Activated CD8-positive, alpha-beta memory T cell treated with anti-CD3 and anti-CD28 coated beads for 24 hours (primary cell): ENCODE measurements around the gene S100B.

Experiments used
- DNase-seq: peaks from one replicate; pipeline ENCODE4 v3.0.0-alpha.2; 2020

S100B gene

DNA sequence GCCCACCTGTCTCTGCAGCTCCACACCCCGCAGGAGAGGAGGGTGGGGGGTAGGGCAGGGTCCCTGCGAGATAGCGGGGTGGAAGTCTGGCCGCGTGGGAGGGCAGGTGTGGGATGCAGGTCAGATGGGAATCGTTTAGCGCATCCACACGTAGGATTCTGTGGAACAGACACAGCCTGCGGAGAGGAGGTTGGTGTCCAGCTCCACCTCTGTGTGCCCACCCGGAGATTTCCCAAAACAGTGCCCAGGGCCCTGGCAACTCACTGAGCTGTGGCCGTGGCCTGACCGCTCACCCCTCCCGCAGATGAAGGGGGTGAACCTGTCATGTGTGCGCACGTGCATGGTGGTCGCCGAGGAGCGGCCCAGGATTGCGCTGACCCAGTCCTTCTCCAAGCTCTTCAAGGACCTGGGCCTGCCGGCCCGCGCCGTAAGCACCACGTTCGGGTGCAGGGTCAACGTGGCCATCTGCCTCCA lies 46.9 kb downstream of the S100B start:
- DNase-seq: no peak

DNA sequence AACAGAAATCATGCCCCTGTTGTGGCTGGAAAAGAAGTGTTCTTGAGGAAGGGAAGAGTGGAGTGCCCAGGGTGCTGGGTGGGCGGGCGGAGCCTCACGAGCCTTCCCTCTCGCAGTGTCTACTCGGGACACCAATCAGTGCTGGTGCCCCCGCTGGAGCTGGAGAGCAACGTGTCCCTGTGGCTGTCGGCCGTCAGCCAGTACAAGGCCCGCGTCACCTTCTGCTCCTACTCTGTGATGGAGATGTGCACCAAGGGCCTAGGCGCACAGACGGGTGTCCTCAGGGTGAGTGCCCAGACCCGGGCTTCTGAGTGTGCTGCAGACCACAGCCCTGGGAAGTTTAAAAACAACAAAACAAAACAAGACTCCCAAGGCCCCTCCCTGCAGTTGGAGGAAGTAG lies 47.4 kb downstream of the S100B start:
- DNase-seq: no peak

DNA sequence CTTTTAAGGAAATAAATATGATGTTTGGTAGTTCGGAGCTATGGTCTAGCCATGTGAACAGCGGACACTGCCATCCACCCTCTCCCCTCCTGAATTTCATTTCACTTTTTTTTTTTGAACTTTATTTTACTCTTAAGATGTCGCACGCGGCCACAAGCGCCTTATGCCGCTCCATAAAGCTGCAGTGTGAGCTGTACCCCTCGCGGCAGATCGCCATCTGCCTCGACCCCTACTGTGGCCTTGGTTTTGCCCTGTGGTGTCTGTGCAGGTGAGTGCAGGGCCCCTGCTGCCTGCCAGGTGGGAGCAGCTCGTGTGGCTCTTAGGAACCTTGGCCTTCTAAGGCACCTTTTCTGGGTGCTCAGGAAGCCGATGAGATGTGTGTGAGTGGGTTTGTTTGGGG lies 48.1 kb downstream of the S100B start:
- no peak for DNase-seq

DNA sequence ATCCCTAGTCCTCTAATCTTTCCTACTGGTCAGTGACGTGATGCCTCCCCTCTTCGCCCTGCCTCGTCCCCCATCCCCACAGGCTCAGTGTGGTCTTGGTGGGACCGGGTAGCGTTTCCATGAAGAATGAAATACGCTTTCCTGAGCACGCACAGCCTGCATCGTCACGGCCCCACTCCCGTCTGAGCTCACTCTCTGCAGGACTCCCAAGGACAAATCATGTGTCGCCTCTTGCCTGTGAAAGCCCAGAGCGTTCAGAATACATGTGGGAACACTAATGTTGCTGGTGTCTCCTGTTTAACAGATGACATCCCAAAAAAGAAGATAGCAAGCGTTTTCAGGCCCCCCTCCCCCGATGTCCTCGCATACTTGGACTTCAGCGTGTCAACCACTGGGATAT lies 49.2 kb downstream of the S100B start:
- DNase-seq: no peak

DNA sequence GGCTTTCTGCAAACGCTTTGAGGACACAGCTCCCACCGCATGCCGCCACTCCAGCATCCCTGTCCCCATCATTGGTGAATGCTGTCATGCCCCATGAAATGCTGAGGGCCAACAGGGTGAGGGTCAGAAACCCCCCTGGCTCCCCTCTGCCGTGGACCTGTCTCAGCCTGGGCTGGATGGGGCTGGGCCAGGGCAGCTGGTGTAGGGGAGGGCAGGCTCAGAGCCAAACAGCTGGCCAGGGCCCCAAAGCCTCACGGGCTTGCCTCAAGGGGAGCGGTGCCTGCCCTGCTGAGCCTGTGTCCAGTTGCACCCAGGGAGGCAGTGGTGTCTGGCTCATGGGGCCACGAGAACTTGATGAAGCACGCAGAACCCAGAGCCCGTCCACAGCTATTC lies 49.7 kb downstream of the S100B start:
- no peak for DNase-seq

DNA sequence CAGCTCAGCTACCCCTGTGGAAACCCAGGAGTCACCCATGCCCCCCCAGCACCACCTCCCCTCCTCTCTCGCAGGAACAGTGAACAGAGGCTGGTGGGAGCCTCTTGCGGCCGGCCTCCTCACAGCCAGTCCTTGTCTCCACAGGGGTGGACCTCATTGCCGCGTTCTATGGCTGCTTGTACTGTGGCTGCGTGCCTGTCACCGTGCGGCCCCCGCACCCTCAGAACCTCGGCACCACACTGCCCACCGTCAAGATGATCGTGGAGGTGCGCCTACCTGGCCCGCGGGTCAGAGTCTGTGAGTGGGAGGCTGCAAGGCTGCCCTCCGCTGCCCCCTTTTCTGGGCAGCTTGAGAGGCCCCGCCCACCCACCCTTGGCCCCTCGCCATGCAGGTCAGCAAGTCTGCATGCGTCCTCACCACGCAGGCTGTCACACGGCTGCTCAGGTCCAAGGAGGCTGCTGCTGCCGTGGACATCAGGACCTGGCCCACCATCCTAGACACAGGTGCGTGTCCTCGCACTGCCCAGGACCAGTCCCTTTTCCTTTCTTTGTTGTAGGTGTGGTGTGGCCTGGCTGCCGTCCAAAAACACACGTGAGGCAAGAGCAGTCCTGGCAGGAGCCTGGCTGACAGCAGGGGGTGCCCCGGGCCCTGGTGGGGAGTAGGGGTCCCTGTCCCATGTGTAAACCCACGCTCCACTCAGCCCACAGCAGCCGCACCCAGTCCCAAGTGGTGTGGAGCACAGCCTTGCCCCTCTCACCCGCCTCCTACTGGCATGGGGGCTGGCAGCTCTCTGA lies 50.3 kb downstream of the S100B start:
- no peak for DNase-seq

DNA sequence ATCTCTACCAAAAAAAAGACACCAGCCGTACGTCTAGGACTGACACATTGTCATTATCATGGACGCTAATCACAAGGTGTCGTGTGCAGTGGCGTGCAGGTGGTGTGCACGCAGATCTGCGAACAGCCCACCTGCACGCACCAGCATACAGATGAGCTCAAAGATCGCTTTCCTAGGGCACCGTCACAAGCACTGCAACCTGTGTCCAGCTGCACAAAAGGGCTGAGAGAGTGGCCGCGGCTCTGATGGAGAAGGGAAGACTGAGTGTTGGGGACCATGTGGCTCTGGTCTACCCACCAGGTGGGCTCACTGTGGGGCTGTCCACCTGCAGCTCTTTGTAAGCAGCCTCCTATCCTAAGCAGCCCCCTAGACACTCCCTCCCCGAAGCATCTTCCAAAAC lies 50.9 kb downstream of the S100B start:
- no peak for DNase-seq

DNA sequence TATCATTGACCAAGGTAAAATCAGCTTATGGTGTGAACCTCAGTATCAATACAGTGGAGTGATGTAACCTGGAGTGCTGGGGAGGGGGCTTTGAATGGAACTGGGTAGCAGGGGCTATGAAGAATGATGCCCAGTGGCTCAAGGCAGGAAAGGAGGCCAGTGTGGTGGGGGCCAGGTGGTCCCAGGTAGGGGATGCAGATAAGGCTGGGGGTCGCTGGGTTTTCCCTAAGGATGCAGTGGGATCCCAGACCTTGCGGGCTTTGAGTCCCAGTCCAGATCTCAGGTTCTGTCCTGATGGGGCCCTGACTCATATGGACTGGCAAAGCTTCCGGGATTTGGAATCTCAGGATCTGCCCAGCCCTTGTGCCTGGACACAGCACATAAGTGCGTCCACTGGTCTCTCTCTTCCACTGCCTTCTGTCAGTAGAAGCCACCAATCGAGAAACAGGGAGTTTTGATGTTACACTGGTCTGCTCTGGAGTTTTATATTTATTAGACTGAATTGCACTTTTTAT lies 52.0 kb downstream of the S100B start:
- no peak for DNase-seq

DNA sequence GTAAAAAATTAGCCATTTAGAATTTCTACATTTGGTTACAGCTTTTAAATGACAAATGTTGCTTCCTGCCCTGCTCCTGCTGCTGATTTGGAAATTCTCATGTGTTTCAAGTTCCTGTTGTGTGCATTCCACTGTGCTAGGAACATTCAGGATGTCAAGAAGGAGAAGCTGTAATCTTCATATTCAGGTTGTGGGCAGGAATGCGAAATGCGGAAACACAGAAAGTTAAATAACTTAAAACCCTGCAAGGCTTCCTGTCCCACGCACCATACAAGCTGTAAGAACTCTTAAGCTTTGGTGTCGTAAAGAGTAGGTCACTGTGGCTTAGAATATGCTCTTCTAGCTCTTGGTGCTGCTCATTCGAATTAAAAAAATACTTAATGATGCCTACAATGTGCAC lies 52.6 kb downstream of the S100B start:
- DNase-seq: no peak

DNA sequence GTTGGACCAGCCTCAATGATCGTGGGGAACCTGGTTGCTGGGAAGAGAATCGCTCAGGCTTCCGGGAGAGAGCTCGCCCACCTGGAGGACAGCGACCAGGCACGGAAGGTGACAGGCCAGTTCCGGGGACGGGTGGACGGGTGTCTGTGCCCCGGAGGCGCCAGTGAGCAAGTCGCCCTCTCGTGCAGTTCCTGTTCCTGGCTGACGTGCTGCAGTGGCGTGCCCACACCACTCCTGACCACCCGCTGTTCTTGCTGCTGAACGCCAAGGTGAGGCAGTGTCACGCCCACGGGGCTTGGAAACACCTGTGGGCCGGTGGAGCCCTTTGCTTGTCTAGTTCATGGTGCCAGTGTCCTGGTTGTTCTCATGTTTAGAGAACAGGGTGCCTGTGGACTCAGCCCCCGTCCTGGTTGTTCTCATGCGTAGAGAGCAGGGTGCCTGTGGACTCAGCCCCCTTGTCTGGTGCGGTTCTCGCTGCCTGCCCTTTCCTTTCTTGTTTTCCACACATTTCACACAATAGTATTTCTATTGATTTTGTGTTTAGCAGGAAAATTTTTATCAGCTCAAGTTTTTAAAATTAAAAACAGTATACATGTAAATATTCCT lies 53.1 kb downstream of the S100B start:
- peak; percentile 82 for DNase-seq

DNA sequence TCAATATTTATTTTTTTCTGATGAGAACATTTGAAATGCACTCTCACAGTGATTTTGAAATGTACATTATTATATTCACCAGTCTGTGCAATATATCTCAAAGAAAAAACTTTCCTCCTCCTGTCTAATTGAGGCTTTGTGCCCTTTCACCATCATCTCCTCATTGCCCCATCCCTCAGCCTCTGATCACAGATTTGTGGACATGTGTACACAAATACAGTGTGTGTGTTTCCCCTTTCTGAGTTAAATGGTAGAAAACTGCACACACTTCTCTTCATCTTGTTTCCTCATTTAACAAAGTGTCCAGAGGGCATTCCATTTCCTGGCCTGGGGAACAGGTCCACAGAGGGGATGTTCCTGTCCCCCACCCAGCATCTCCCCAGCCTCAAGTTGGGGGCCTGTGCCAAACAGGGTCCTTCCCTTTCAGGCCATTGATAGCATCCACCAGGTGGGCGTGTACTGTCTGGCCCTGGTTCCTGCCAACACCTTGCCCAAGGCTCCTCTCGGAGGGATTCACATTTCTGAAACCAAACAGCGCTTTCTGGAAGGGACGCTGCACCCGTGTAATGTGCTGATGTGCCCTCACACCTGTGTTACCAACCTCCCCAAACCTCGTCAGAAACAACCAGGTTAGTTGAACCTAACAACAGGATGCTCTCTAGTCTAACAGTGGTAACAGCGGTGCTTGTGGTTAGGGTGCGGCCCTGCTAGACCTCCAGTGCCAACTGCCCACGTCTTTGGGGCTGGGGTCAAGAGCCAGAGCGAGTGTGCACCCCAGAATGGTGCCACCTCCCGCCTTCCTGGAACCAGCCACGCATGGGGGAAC lies 54.6 kb downstream of the S100B start:
- DNase-seq: peak; percentile 70

DNA sequence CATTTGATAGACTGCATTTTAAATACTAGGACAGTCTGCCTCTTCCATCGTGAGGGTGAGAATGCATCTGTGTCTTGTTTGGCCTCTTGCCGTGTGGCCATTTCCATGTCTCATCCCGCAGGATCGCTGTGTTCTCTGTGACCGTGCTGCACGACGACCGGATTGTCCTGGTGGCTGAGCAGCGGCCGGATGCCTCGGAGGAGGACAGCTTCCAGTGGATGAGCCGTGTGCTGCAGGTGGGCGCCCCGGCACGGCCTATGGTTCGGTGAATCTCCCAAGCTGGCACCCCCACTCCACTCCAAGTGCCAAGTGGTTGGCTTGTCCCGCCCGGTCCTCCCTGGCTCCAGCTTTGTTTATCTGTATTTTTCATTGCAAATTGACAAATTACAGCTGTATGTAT lies 55.2 kb downstream of the S100B start:
- no peak for DNase-seq
